22Rv1 (cell line): ENCODE data around the gene DNAJB1.

Experiments used
- CTCF ChIP-seq: fragments of 450-650 bp; IDR thresholded peaks from 2 replicates; pipeline ENCODE4 v1.5.1; 2017; ENCODE audit warnings: mild to moderate bottlenecking
- ZFX ChIP-seq: fragments of 450-650 bp; IDR thresholded peaks from 2 replicates; pipeline ENCODE4 v1.6.1; 2017; ENCODE audit warnings: antibody characterized with exemption, borderline replicate concordance

DNA sequence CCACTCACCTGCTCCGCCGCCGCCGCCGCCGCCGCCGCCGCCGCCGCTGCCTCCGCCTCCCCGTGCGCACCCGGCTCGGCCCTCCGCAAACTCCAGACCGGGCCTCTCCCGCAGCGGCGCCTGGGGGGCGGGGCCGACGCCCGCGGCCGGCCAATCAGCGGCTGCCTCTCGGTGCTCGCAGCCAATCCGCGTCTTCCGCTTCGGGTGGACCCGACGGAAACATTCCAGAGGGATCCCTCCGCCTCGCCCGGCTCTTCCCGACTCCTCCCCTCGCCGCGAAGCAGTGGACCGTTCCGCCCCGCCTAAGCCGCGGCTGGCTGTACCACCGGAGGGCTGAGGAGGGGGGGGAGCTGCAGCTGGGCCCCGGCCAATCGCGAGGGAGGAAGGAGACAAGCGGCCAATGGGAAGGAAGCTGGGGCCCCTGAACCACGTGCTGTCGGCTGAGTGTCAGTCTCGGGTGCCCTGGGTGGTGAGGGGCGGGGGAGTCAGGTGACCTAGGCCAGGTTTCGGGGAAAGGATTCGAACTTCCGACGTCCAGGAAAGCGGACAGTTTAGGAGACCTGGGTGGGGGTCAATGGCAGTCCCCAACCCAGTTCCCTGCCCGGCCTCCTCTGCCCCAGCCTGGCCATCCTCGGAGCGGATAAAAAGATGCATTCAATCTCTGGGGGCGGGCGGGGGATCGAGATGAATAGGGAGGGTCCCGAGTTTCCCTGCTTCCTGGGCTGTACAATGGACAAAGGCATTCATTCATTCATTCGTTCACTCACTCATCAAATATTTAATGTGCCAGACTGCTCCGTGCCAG lies 22.0 kb downstream of the DNAJB1 start, which contains the start of gene GIPC1:
- no peak for TF ChIP-seq CTCF
- TF ChIP-seq ZFX, result no peak
